Cardiac muscle cell (in vitro differentiated cells and primary cell): ENCODE measurements around the gene METRN. TPM values are rescaled to one million over a fixed set of nuclear protein-coding genes. Genes with fewer than 3 reads are reported as not detected.

Source experiments
- DNase-seq, 2 donors: peaks; one replicate each; pipeline versions ENCODE4 v3.0.0 to v3.0.0-alpha.2; 2010 to 2017; ENCODE audit warnings: low read depth in 1 of 2, low spot score in 1 of 2
- H3K27ac ChIP-seq: fragments of 200-600 bp; sonication (generic); 2 replicates; pipeline ENCODE4 v1.5.1; 2016
- H3K27me3 ChIP-seq: fragments of 200-600 bp; sonication (generic); 2 replicates; pipeline ENCODE4 v1.6.0; 2016; ENCODE audit warnings: control low read depth
- H3K36me3 ChIP-seq: fragments of 200-600 bp; sonication (generic); 2 replicates; pipeline ENCODE4 v1.5.1; 2016; ENCODE audit warnings: control low read depth
- H3K4me1 ChIP-seq: fragments of 200-600 bp; sonication (generic); 2 replicates; pipeline ENCODE4 v1.8.1; 2017; ENCODE audit warnings: low read depth, mild to moderate bottlenecking, mixed run types
- H3K4me3 ChIP-seq: fragments of 200-600 bp; sonication (generic); 2 replicates; pipeline ENCODE4 v1.5.1; 2016; ENCODE audit warnings: mild to moderate bottlenecking
- H3K9me3 ChIP-seq: fragments of 200-600 bp; sonication (generic); 2 replicates; pipeline ENCODE4 v1.5.1; 2017; ENCODE audit warnings: low read depth, mild to moderate bottlenecking, control low read depth
- polyA plus RNA-seq: library from polyadenylated mRNA; unstranded; fragments of >200 nt; fragmentation: Nextera tagmentation; extraction: Ambion mirVana; gene quantifications from 2 replicates; pipeline ENCODE4 v1.2.1, GENCODE V29; 2016
- total RNA-seq: library from RNA; depleted of rRNA; stranded (reverse); fragments of >200 nt; gene quantifications from 2 replicates; pipeline ENCODE4 v1.2.3, GENCODE V29; 2016
- TF ChIP-seq, protein P1 (sequence below): IDR thresholded peaks from 2 replicates; pipeline ENCODE4 v1.5.1; 2012; ENCODE audit warnings: low read depth, mild to moderate bottlenecking, low read length

METRN gene
- total and polyA plus RNA-seq, 2 experiments from 2014 or later, result 93.9 to 299 TPM

DNA sequence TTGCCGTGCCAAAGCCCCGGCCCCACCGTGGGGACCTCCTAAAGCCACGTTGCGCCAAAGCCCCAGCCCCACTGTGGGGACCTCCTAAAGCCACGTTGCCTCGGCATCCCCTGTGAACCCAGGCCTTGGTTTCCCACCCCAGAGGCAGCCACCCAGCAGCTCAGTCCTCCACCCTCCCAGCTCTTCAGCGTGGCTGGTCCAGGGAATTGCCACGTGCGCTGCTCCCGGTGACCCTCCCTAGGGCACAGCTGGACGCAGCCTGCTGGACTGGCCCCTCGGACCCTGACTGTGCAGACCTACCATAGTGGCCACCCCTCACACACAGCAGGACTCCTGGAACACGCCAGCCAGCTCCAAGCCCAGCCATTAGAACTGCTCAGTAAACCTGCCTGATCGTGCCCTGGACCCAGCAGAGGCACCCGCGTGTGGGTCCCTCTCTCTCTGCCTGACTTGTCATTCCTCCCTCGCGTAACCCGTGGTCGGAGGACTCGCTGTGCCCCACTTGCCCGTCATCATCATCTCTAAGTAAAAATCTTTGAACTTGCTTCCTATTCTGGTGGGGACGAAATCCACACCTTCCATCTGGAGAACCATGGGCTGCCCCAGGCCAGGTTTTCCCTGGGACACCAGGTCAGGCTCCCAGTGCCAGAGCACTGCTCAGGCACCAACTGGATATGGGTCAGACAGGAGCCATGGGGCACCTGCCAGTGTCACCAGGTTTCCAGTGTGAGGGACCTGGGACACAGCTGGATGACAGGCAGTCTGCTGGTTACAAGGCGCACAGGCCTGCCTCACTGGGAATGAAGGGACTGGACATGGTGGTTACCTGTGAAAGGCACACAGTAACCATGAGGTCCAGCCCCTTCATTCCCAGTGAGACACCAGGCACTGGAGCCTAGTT is 20.3 kb downstream of the METRN start:
- Histone ChIP-seq H3K9me3 (no peaks in the 10 kb centered on the region), H3K4me3 (no peak overlapping the region), H3K27me3 (no peaks in the 10 kb centered on the region), H3K27ac (no peak overlapping the region), H3K36me3 (peaks cover 6% of the 10 kb centered on the region), H3K4me1 (no peaks in the 10 kb centered on the region)
- TF ChIP-seq, protein P1, sequence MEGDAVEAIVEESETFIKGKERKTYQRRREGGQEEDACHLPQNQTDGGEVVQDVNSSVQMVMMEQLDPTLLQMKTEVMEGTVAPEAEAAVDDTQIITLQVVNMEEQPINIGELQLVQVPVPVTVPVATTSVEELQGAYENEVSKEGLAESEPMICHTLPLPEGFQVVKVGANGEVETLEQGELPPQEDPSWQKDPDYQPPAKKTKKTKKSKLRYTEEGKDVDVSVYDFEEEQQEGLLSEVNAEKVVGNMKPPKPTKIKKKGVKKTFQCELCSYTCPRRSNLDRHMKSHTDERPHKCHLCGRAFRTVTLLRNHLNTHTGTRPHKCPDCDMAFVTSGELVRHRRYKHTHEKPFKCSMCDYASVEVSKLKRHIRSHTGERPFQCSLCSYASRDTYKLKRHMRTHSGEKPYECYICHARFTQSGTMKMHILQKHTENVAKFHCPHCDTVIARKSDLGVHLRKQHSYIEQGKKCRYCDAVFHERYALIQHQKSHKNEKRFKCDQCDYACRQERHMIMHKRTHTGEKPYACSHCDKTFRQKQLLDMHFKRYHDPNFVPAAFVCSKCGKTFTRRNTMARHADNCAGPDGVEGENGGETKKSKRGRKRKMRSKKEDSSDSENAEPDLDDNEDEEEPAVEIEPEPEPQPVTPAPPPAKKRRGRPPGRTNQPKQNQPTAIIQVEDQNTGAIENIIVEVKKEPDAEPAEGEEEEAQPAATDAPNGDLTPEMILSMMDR, result no peak
- no peak for DNase-seq

DNA sequence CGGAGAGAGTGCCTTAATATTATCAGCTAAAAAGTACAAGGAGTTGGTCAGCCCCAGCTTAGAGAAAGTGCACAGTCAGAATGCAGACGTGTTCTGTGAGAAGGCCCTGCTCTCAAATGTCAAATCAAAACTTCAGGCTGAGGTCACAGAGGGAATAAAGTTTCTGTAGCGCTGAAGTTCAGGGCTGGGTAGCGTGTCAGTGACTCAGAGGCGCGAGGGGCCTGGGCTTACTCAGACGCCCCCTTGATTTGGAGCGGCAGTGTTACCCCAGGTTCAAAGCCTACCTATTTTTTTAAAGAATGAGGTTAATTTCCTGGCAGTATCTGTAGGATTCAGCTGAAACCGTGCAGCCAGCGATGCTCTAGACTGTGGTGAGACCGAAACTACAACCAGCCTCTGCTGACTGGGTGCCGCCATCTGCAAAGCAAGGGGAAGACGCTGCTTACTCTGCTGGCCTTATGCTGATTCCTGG is 21.1 kb downstream of the METRN start:
- TF ChIP-seq, protein P1, result no peak
- DNase-seq, result no peak
- no peak overlapping the region for H3K27ac ChIP-seq
- H3K36me3 ChIP-seq, result peaks cover 6% of the 10 kb centered on the region
- no peak overlapping the region for H3K4me3 ChIP-seq
- H3K9me3 ChIP-seq, result no peaks in the 10 kb centered on the region
- no peaks in the 10 kb centered on the region for H3K27me3 ChIP-seq
- H3K4me1 ChIP-seq, result no peaks in the 10 kb centered on the region

DNA sequence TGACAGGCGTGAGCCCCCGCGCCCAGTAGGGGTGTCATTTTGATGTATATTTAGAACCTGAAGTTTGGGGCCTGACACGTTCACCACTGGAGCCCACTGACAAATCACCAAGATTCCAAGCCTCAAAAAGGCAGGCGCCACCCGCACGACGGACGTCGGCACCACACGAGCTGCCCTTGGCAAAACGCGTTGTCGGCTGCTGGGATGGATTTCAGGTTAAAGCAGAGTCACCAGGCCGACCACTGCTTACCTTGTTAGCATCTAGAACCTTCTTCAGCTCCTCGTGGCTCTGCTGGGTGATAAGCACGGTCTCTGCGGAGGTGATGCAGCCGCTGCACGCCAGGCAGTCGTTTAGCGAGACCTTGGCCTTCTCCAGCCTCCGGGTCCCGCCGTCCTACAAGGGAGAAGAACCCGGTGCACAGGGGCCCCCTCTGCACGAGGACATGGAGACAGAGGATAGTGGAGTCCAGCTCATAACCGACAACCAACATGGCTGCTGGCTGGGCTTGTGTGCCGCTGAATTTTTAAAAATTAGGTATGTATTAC is 22.1 kb downstream of the METRN start:
- H3K36me3 ChIP-seq, result peaks cover 6% of the 10 kb centered on the region
- H3K4me1 ChIP-seq, result no peaks in the 10 kb centered on the region

DNA sequence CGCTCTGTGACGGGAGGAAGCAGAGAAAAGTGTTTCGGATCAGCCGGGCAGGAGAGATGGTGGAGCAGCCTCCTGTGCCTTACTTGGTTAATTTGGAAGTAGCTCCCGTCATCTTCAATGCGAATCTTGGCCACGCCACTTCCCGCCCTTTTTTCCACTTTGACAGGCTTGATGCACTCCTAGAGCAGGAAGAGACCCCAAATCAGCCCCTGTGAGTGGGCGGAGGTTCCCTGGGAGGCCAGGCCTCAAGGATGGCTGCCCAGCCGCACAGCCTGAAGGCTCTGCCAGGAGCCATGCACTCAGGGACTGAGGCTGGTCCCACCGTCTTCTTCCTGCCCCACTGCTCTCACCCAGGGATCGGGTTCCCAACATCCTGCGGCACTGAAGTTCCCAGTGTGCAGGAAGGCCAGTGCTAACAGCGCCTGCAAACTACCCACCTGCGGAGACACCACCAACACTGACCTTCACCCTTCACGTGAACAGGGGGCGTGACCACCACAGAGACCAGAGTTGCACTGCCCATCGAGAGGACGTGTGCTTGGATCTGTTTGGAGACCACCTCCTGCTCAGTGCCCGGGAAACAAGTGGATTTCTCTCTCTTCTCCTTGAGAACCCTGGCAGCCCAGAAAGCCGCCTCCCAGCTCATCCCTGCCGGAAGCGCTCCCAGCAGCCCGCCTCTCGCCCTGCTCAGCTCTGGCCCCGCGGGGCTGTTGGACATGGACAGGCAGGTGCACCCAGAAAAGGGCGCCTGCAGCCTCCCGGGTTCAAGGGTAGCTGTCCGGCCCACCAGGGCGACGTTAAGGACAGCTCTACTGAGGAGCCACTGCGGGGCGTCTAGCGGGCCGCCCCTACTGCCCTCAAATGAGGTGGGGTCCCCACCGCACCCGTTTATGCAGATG is 24.9 kb downstream of the METRN start:
- no peak overlapping the region for H3K27ac ChIP-seq
- no peak for DNase-seq
- H3K27me3 ChIP-seq, result no peaks in the 10 kb centered on the region
- no peaks in the 10 kb centered on the region for H3K4me1 ChIP-seq
- H3K9me3 ChIP-seq, result no peaks in the 10 kb centered on the region
- TF ChIP-seq, protein P1, result no peak
- H3K36me3 ChIP-seq, result peaks cover 6% of the 10 kb centered on the region
- peak overlapping the region; percentile 95 for H3K4me3 ChIP-seq

More for the DNA sequence above, 22.1 kb downstream of the METRN start:
- no peak for DNase-seq
- no peak overlapping the region for H3K27ac ChIP-seq
- H3K27me3 ChIP-seq, result no peaks in the 10 kb centered on the region
- no peaks in the 10 kb centered on the region for H3K9me3 ChIP-seq
- no peak overlapping the region for H3K4me3 ChIP-seq
- TF ChIP-seq, protein P1, result no peak

DNA sequence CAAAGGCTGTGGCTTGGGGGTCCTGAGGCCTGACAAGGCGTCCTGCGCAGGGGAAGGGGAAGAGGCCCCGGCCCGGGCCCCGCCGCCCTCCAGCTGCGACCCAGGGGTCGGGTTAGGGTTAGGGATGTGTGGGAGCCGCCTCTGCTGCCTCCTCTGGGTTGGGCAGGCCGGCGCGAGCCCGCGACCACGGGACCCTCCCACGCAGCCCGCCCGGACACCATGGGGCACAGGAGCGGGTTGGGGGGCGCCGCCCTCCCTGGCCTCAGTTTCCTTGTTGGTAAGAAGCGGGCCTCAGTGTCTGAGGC is 25.5 kb downstream of the METRN start:
- Histone ChIP-seq H3K4me1 (no peaks in the 10 kb centered on the region), H3K36me3 (peaks cover 6% of the 10 kb centered on the region), H3K9me3 (no peaks in the 10 kb centered on the region), H3K4me3 (peak overlapping the region; percentile 95), H3K27ac (no peak overlapping the region), H3K27me3 (no peaks in the 10 kb centered on the region)
- TF ChIP-seq, protein P1, result no peak
- no peak for DNase-seq
